GM21381 (cell line): ENCODE results near the gene LMNTD2.

Experiments
- ATAC-seq: cut with Tn5 transposase; IDR thresholded peaks from one replicate; pipeline ENCODE4 v1.9.1; 2021; ENCODE audit warnings: mild to moderate bottlenecking, moderate library complexity; ENCODE audit not compliant: unreplicated experiment

The LMNTD2 gene

DNA sequence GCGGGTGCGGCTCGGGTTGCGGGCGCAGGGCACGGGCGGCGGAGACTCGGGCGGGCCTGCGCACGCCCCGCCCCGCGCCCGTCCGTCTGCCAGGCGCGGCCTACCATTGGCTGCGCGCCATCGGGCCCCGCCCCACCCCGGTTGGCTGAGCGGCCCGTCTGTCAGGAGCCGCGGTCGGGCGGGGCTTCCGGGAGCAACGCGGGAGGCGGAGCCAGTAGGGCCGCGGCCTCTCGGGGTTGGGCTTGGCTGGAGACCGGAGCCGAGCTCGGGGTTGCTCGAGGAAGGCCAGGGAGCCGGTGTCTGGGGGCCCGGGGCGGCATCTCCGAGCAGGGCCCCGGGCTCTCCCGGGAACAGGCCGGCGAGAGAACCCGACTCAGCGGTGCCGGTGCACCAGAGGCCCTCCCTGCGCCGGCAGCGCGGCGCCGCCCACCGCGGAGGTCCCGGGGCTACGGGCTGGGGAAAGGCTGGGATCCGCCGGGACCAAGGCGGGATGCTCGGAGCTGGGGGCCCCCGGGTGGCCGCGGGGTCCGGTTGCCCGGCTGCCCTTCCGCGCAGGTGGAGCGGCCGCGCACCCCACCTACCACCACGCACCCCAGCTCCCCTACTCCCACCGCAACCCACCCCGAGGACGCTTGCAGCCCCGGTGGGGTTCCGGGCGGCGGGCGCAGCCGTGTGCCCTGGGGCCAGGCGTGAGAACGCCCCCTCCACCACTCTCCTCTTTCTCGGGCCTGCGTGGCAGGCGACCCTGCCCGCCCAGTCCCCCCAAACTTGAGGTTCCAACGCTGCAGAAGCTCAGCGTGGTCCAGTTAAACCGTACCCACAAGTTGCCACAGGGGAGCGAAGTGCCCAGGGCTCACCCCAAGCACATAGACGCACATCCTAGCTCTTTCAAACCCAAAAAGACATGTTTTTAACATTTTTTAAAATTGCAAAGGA lies 24.8 kb downstream of the LMNTD2 start, which contains the start of gene HRAS:
Gene HRAS, minus strand, starts transcription at position 58 of the 936 bp plus-strand sequence.
- ATAC-seq, result peak; percentile 66

DNA sequence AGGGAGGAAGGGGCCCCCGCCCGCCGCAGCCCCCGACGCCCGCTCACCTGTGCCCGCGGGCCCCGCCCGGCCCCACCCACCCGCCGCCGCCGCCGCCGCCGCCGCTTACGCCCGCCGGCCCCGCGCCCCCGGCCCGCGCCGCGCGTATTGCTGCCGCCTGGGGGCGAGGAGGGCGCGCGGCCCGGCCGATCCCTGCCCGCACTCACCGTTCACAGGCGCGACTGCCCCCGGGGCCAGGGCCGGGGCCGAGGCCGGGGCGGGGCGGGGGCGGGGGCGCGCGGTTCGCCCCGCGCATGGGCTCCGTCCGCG lies 25.4 kb downstream of the LMNTD2 start:
- ATAC-seq, result no peak

DNA sequence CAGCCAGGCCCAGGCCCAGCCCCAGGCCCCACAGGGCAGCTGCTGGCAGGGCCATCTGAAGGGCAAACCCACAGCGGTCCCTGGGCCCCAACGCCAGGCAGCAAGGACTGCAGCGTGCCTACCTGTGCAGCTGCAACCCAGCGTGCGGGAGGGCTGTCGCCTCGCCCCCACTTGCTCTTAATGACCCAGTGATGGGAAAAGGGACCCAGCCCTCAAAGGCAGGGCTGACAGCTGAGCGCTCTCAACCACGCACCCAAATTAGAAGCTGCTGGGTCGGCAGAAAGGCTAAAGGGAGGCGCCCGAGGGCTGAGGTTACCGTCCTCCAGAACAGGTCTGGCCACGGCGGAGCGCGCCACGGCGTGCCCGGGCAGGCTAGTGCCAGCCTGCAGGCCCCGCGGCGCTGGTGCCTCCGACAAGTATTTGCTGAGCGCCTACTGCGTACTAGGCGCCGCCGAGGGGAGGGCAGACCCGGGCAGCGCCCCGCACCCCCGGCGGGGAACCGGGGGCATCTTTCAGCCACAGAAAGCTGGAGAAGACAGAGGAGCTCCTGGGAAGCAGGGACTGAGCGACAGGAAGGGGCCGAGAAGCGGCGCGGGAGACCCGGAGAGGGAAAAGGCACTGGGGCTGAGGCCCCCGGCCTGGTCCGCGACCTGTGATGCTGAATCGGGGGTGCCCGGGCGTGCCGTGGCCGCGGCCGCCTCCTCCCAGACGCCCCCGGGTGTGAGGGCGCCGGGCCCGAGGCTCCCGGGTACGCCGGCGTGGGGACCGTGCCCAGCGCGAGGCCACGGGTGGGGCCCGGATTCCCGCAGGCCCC lies 25.9 kb downstream of the LMNTD2 start:
- ATAC-seq, result peak; percentile 1

DNA sequence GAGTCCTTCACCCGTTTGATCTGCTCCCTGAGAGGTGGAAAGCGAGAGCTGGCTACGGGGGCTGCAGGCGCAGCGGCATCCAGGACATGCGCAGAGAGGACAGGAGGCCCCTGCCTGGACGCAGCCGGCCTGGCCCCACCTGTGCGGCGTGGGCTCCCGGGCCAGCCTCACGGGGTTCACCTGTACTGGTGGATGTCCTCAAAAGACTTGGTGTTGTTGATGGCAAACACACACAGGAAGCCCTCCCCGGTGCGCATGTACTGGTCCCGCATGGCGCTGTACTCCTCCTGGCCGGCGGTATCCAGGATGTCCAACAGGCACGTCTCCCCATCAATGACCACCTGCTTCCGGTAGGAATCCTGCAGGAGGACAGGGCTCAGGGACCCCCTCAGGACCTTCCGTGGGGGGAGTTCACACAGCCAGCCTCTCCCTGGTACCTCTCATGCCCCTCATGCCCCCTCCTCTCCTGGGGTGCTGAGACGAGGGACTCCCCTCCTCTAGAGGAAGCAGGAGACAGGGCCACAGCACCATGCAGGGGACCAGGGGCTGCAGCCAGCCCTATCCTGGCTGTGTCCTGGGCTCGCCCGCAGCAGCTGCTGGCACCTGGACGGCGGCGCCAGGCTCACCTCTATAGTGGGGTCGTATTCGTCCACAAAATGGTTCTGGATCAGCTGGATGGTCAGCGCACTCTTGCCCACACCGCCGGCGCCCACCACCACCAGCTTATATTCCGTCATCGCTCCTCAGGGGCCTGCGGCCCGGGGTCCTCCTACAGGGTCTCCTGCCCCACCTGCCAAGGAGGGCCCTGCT lies 26.7 kb downstream of the LMNTD2 start:
- no peak for ATAC-seq

DNA sequence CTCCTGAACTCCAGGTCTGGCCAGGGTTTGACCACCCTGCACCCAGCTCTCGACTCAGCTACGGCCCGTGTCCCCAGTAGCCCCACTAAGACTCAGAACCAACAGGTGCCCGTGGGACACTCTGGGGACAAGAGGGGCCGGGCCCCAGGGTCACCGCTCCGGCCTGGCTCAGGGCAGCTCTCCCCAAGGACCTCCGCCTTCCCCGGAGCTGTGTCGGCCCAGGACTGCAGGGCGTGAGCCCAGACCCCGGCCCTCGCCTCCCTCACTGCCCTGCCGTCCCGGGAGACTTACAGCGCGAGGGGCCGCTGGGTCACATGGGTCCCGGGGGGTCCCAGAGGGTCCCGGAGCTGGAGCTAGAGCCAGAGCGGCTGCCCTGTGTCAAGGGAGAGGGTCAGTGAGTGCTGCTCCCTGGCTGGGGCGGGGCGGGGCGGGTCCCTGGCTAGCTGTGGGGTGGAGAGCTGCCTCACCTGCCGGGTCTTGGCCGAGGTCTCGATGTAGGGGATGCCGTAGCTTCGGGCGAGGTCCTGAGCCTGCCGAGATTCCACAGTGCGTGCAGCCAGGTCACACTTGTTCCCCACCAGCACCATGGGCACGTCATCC lies 27.5 kb downstream of the LMNTD2 start:
- ATAC-seq, result no peak

DNA sequence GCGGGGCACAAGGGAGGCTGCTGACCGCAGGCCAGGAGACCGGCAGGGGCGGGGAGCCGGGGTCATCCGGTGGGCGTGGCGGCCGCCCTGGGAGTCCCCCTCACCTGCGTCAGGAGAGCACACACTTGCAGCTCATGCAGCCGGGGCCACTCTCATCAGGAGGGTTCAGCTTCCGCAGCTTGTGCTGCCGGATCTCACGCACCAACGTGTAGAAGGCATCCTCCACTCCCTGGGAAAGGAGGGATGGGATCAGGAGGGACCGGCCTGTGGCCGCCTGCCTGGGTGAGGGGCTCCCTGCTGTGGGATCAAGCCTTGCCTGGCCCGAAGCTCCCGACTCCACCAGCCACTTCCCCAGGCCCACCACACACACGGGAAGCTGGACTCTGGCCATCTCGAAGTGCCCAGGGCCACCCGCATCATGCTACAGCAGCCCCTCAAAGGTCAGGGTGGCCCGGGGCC lies 28.0 kb downstream of the LMNTD2 start:
- ATAC-seq, result no peak

DNA sequence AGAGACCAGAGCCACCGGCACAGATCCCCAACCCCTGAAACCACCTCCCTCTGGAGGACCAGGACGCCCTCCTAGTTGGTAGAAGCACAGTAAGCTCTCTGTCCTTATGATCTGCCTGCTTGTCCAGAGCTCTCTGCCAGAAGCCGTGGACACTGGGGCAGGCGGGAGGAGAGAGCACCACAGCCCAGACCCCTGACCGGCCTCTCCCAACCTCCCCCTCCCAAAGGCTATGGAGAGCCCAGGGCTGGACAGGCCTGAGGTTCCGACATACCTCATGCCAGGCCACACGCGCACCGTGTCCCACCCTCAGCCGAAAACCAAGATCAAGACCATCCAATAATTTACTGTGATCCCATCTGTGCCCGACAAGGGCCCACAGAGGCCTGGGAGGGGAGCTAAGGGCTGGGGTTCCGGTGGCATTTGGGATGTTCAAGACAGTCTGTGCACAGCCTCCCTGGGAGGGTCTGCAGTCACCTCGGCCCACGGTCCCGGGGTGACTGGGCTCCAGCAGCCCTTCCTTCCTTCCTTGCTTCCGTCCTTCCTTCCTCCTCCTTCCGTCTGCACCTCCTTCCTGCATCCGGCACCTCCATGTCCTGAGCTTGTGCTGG lies 28.5 kb downstream of the LMNTD2 start:
- ATAC-seq, result no peak

DNA sequence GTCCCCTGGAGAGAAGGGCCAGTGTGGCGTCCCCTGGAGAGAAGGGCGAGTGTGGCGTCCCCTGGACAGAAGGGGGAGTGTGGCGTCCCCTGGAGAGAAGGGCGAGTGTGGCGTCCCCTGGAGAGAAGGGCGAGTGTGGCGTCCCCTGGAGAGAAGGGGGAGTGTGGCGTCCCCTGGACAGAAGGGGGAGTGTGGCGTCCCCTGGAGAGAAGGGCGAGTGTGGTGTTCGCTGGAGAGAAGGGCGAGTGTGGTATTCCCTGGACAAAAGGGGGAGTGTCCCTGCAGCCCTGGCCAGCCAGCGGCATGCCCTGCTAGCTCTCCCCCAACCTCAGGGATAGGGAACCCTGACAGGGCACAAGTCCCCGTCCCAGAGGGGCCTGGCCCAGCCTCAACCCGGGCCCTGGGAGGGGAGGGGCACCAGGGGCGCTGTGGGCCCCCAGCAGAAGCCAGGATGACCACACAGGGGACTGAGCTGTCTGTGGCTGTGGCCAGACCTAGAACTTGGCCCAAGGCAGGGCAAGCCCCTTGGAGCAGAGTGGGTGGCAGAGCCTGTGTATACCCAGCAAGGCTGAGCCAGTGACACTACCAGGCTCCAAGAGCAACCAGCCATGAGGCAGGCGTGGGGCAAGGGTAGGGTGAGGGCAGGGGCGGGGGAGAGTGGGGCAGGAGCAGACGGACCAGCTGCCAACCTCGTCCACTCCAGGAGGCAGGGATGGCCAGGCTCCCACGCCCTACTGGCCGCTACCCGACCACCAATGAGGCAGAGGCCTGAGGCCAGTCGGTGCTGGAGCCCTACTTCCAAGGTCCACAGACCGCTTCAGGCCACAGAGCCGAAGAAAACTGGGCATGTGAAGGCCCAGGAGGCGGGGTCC lies 29.3 kb downstream of the LMNTD2 start:
- ATAC-seq, result no peak

DNA sequence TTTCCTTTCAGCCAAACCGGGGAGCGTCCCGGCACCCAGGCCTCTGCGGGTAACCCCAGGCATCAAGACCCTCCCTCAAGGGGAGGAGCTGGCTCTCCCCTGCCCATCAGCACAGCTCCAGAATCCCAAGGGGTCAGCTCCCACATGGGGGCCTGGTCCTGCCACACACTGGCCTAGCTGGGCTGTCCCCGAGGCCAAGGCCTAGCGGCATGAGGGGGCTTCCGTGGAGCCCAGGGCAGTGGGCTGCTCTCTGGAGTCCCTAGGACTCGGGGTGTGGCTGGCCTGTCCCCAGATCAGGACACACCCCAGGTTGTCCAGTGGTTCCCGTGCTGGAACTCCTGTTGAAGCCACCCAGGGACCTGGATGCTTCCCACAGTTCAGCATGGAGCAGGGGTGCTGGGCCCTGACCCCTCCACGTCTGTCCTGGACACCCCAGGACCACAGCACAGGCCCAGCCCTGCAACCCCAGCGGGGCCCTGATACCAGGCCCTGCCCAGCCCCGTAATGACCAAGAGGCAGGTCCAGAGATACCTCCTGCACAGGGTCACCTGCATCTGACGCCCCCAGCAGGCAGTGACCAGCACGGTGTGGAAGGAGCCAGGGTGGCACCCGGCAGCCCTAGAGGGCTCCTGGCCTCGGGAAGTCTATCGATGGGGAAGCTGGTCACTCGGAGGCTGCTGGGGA lies 30.7 kb downstream of the LMNTD2 start:
- ATAC-seq, result no peak

DNA sequence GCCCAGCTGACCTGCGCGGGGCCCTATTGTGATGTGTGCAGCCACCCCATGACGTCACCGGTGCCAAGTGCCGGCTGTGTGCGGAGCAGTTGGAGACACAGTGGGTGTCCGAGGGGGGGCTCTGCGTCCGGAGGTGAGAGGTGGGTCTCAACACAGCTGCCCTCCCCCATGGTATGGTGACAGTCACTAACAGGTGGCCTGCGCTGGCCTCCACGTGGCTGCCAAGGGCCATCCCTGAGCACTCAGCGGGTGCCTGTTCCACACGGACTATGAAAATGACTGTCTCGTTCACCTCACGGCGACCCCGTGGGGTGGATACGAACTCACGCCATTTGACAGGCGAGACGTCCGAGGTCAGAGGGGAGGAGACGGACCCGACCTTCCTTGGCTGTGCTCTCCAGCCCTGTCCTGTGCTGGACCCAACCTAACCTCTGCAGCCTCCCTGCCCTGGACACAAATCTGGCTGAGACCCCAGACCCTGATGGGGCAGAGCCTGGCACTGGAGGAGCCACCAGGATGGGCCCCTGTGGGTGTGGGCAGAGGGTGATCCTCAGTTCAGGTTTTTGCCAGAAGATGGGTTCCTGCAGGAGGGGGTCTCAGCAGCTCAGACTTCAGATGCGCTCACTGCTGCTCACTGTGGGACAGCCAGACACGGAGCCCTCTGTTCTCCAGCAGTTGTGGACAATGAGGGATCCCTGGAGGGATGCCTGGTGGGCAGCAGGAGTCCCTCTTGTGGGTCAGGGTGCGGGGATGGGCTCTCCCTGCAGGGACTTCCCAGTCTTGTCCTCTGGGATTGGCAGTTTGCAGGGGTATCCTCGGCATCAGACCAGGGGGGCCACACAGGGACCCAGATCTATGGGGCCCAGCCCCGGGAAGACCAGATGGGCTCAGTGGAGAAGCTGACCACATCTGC lies 31.5 kb downstream of the LMNTD2 start:
- no peak for ATAC-seq

DNA sequence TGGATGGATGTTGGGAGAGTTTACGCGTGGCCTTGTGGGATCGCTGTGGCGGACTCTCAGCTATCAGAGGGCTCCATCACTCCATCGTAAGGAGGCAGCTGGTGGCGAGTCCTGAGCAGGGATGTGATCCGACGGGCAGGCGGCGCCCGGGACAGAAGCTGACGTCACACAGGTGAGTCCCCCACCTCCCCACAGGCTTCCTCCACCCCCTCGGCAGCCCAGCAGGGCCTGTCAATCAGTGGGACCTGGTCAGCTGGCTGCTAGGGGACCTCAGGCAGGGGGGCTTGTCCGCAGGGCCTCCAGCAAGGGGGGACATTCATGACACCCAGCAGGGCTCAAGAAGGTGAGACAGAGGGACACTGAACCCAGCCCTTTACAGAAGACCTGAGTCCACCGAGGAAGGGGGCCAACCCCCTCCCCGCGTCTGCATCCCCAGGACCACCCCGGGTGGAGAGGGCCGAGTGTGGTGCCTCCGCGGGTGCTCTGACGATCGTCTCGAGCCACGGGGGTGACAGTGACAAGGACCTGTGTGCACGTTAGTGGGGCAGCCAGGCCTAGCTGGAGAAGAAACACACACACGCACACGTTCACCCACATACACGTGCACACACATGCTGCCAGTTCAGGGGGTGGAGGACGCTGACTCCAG lies 32.2 kb downstream of the LMNTD2 start:
- ATAC-seq, result no peak

DNA sequence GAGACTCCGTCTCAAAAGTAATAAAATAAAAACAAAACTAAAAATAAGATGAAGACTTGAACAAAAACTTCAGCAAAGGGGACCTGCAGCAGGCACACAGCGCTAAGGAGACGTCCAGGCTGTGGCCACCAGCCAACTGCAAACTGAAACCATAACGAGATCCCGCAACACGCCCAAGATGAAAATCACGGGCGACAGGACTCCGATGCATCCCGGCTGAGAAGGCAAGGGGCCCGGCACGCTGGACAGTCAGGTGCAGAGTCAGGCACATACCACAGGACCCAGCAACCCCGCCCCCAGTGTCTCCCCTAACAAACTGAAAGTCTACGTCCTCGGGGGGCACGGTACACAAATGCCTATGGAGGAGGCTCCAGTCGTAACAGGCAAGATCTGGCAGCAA lies 34.3 kb downstream of the LMNTD2 start:
- no peak for ATAC-seq

DNA sequence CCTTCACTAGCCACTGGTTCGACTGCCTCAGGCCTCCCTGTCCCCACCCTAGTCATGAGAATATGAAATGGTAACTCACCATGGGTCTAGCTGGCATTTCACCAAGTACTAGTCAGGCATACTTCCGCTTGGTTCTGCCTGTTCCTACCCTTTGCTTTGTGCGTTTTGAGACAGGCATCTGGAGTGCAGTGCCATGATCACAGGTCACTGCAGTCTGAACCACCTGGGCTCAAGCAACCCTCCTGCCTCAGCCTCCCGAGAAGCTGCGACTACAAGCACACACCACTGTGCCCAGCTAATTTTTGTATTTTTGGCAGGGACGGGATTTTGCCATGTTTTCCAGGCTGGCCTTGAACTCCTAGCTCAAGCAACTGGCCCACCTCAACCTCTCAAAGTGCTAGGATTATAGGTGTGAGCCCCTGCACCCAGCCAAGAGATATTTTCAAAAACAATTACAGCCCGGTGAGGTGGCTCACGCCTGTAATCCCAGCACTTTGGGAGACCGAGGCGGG lies 39.3 kb downstream of the LMNTD2 start:
- no peak for ATAC-seq

DNA sequence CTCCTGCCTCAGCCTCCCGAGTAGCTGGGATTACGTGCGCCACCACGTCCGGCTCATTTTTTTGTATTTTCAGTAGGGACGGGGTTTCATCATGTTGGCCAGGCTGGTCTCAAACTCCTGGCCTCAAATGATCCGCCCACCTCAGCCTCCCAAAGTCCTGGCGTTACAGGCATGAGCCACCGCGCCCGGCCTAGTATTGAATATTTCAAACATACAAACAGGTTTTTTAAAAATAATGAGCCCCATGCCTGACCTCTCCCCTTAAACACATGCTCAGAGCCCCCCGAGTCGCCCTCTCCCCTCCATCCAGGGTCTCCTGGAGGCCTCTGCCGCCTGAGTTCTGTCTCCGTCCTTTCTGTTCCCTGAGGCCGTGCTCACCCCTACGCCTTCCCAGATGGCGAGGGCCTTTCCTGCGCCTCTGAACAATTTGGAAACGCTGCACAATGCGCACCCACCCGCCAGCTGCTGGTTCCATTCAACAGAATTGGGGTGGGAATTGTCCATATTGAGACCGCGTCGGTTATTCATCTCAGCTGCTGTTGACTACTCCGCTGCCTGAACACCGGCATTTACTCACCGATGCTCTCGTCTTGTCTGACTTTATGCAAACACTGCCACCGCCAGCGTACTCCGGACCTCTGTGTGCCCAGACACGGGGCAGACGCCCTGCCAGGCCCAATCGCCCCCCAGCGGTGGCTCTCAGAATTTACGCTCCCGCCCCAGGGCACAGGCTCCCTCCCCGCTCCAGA lies 39.9 kb downstream of the LMNTD2 start:
- ATAC-seq, result no peak

DNA sequence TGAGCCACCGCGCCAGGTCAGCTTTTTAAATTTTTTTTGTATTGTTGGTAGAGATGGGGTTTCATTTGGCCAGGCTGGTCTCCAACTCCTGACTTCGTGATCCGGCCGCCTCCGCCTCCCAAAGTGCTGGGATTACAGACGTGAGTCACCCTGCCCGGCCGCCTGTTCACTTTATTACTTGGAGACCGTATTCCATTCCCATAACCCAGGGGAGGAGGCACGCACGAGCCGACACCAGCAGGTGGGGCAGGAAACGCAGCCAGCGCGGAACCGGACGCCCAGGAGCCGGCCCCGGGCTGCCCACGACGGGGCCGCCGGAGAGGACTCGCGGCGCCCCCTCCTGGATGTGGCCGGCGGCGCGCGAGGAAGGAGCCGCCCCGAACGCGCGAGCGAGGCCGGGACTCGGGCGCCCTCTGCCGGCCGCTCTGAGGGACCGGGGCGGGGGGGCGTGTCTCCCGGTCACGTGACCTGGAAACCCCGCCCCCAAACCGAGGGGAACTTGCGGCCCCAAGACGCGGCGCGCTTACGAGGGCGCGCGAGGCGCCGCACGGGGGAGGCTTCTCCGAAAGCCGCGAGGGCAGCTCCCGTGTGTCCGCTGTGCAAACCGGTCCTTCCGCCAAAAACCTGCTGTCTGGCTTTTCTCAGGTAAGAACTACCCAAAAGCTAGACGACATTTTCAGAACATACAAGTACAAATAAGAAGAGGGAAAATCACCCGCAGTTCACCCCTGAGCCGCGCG lies 41.9 kb downstream of the LMNTD2 start:
- ATAC-seq, result peak; percentile 87
